IPS DF 4.7 (cell line): ENCODE data around the gene NUDT22.
"Not testable (repeated sequence)": the region's sequence is repeated elsewhere in the genome, so short reads cannot be mapped to it uniquely, and the experiment has no call there.

Experiments used
- DNase-seq: peaks from one replicate; pipeline ENCODE4 v3.0.0-alpha.2; 2013; ENCODE audit warnings: low spot score; ENCODE audit errors: extremely low read depth

Gene NUDT22

DNA sequence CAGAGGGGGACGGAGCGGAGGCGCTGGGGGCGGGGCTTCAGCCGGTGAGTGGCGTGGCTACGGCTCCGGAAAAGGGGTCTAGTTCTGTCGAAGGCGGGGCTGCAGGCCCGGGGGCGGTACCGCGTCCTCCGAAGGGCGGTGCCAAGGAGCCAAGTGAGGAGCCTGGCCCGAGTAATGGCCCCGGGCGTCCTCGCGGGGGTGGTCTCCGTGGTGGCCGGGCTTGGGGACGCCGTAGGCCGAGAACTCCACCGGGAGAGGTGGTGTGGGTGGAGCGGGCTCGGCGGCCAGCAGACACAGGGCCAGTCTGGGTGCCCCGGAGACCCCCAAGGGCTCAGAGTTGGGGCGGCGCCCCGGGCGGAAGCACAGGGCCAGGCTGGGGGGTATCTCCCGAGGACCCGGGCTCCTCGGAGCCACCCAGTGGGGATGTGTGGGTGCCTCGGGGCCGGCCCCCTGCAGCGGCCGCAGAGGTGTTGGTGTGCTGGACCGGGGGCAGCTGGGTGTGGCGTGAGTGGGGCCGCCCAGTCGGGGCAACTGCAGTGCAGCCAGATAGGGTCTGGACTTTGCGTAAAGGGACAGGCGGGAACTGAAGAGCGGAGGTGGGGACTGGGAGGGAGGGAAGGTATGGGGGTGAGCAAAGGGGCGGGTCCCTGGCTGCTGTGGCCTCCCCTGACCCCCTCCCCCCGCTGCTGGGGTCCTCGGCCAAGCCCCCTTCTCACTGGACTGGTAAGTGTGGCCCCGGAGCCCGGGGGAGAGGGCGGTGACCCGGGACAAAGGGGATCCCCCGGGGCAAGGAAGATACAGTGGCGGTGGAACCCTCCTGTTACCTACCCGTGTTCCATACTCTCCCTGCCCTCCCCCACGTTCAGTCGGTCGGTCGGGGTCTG lies 15.7 kb downstream of the NUDT22 start:
- DNase-seq, result no peak

DNA sequence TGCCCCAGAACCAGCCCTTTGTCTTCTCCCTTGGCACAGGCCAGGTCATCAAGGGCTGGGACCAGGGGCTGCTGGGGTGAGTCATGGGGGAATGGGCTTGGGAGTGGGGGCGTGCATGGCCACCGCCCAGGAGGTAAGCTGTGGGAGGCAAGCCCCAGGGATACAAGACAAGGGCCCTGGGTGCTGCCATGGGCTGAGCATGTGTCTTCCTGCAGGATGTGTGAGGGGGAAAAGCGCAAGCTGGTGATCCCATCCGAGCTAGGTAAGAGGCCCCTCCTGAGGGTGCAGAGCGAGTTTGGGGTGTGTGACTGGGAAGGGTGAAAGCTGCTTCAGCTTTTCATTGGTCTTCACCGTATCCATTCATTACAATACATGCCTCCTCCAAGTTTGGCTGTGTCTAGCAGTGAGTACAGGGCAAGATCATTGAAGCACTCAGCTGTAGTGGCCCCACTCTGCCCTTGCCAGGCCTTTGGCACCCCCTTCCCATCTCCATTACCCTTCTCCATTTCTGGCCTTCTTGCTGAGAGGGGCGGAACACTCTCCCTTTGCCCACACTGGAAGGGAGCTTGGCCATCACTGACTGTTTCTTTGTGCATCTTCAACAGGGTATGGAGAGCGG lies 17.3 kb downstream of the NUDT22 start:
- DNase-seq, result no peak

DNA sequence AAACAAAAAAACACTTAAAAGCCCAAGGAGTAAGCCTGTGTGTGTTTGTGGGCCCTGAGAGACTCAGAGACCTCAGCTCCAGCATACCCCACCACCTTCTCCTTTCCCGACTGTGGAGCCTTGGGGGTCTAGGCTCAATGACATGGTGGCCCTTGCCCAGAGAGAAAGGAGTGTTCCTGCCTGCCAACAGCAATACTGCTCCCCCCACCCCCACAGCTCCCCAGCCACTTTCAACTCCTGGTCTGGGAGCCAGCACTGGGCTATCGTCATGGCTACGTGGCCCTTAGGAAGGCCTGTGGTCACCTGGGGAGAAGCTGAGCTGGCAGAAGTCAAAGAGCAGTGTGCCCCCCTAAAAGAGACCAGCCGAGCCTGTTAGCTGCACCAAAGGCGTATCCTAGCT lies 18.0 kb downstream of the NUDT22 start:
- DNase-seq, result no peak

DNA sequence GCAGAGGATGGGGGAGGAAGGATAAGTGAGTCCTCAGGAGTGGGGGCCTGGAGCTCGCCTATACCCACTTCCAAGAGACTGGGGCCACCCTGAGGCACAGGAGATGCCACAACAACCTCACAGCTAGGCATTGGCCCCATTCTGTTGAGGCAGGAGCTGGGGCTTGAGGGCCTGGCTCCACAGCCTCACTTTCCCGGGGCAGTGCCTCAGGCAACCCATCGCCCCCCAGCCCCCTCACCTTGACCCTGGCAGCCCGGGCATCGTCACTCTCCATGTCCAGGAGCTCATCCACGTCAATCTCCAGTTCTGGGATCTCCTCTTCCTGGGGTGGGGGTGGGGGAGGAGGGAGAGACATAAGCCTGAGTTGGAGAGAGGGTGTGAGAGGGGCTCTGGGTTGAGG lies 18.9 kb downstream of the NUDT22 start:
- no peak for DNase-seq

DNA sequence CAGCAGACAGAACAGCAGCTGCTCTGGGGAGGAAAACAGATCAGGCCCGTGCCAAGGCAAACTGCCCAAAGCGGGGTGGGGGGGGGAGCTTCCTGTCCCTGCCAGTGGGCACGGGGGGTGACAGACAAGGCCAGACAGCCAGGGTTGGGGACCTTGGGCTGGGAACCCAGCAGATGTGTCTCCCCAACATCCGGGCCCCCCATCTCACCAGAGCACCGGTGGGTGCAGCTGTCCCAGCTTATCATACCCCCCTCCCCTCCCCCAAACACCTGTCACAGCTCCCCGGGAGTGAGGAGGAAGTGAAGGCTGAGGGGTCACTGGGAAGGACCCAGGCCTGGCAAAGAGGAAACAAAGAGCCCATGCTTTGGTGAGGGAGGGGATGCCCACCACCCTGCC lies 19.3 kb downstream of the NUDT22 start:
- no peak for DNase-seq

DNA sequence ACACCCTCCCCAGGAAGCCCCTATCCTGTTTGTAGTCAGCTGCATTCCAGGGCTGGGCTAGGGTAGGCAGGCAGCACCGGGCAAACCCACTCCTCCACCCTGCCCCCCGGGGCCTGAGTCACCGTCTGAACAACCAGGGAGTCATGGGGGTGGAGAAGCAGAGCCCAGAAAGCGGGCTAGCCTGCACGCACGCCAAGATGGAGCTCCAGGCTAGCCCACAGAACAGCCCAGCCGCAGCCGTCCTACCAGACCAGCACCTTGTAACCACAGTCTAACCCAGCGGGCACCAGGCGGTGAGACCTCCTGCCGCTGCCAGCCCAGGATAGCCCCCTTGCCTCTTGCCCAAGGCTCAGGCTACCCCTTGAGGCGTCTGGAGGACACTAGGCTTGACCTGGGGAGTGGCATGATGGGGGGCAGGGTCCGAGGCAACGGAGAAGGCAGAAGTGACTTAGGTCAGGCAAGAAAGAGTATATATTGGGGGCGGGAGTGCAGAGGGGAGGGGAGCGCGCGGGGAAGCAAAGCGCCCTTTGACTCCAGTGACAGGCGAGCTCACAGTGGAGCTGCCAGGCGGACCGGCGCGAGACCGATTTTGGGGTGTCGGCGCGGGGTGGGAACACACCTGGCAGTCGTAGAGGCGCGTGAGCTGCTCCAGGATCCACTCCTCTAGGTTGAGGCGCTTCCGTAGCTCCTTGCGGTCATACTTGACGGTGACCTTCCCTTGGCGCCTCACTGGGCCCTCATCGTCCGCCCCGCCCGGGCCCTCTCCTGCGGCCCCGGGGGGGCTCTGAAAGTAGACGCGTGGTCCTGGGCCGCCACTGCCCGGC lies 19.9 kb downstream of the NUDT22 start:
- DNase-seq, result no peak

DNA sequence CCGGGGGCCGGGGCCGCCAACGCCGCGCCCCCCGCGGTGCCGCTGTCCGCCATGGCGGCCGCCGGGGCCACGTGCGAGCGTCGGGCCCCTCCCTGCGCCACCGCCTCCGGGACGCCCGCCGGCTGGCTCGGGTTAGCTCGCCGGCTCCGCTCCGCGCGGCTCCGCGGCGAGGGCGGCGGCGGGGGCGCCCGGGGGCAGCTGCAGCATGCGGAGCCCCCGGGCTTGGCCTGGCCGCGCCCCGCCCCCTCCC lies 20.5 kb downstream of the NUDT22 start:
- DNase-seq, result not testable (repeated sequence)

DNA sequence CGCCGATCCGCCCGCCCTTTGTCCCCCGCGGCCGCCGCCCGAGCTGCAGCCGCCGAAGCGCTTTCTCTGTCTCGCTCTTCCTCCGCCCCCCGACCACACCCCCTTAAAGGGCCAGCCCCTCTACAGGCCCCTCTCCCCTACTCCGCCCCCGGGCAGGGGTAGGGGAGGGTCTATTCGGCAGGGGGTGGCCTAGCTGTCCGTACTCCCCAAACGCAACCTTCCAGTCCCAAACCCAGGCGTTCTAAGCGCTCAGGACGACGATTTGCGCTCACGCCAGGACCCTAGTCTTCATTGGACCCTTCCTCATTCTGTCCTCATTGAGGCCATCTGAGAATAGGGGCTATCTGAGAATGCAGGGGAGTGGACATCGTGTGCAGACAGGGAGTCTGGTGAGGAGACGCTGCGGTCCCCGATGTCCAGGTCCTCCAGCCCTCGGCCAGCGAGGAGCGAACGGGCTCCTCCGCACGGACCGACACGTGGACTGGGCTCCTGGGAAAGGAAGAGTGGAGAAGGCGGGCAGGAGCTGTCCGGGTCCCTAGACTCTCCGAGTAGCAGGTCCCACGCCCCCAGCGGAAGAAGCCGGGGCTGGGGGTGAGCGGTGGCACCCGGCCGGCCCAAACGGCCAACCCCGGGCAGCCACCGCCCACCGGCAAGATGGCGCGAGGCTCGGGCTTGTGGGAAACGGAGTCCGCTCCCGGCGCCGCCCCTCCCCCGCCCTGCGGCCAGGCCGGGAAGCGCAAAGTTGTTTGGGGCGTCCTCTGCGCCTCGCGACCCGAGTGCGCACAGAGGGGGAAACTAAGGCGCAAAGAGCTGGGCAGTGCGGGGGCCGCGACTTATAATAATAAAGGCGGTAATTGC lies 21.0 kb downstream of the NUDT22 start, which contains the start of gene PPP1R14B:
Gene PPP1R14B (minus strand): TSS at position 73 of the 858 bp plus-strand sequence. CDS start 270 bp downstream, outside the sequence.
- no peak for DNase-seq

DNA sequence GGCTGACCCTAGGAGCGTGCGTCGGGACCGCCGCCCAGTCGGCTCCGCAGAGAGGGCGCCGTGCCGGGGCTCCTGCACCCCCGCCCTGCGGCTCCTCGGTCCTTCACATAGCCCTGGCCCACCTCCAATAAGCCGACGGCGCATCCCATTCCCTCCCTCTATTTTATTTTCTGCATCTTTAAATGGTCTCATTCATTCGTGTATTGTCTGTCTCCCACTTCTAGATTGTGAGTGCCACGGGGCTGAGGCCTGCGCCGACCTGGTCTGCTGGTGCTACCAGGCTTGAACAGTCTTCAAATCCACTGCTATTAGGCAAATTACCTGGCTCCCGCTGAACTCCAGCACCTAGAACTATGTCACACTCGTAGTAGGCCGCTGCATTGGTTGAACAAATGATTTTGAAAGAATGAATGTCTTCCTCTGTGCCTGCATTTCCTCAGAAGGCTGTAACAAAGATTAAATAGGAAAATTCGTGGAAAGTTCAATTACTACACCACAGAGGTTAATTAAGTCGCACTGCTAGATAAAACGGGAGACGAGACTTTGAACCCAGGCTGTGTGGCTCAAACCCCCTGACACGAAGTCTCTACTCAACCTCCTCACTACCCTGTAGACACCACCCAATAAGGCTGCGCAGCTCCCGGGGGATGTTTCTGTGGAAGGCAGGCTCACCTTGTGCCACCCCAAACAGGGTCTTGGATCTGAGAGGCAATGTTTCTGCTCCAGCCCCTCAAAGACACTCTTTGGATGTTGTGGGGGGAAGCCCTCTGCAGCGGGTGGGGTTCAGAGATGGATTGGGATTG lies 21.9 kb downstream of the NUDT22 start:
- no peak for DNase-seq

DNA sequence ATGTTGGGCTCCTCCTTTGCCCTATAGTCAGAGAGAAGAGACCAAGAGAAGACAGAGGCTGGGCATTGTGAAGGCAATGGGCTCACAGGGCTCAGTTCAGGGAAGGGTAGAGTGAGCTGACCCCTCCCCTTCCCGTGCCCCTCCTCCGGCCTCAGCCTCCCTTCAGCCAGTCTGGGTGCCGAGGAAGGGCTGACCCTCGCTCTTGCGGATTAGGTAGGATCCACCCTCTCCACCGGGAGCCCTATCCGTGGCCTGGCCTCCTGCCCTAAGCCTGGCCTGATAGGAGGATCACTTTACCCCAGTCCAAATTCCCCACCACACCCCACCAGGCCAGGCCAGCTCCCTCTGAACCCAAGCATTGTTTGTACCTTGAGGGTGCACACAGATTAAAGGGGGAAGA lies 22.5 kb downstream of the NUDT22 start:
- DNase-seq, result no peak

DNA sequence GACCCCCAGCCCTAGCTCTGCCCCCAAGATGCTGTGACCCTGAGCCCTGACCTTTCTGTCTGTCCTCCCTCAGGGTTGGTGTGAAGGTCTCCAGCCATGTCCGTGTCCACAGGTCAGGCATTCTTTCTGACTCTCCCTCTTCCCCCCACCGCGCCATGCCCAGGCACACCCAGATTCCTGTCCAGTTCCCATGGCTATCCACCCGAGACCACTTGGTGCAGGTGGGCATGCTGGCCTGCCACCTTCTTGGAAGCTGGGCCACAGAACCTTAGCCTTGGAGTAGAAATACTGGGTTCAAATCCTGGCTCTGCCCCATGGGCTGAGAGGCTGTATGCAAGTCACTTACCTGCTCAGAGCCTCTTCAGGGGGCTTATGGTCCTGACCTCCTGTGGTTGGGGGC lies 23.0 kb downstream of the NUDT22 start:
- no peak for DNase-seq

DNA sequence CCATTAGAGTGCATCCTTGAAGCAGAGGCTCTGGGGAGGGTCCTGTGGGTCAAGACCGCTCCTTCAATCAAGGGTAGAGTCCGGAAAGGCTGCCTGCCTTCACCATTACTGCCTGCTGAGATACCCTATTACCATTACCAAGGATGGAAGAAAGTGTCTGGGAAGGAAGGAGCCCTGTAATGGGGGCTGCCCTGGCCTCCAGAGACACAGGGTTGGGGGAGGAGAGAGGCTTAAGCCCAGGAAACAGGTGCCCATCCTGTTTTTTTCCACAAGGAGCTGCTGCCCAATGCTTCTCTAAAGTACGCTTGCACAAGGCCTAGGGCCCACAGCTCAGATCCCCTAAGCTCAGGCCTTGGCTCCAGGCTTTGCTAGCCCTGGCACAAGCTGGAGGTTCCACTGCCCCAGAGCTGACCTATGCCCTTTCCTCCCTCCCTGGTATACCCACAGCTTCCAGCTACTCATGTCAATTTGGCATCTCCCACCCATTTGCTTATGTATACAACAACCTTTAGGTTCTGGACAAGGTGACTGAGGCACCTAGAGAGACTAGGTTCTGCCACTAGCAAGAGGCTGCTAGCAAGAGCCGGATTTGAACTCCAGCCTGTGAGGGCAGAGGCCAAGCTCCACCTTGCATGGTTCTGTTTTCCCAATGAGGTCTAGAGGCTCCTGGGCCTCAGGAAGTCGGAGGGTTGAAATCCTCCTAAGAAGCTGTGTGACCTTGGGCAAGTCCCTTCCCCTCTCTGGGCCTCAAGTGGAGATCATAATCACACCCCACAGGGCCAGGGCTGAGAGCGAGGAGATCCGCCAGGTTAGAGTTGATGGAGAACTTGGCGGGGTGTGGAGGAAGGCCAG lies 23.7 kb downstream of the NUDT22 start:
- DNase-seq, result no peak

DNA sequence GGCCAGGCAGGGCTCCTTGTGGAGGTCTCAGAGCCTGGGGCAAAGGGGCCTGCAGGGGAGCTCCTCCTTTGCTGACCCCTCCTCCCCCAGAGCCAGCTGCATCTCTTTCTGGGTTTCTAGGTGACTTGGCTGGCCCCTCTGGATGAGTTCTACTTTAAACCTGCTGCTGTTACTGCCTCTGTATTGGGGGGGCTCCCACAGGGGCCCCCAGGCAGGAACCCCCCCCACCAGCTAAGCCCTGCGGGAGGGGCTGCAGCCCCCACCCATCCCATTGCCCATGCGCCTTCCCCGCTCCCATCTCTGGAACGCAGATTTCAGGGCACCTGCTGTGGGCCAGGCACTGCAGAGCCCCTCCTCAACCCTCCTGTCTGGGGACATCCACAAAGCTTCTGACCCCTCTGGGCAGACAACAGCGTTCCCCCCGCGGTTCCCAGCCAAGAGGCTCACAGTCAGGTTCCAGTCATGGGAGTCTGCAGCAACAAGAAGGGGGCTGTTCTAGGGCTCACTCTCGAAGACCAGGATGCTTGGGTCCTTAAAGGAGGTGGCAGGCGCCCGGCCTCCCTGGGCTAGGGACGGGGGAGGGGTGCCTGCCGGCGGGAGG lies 24.4 kb downstream of the NUDT22 start:
- no peak for DNase-seq

DNA sequence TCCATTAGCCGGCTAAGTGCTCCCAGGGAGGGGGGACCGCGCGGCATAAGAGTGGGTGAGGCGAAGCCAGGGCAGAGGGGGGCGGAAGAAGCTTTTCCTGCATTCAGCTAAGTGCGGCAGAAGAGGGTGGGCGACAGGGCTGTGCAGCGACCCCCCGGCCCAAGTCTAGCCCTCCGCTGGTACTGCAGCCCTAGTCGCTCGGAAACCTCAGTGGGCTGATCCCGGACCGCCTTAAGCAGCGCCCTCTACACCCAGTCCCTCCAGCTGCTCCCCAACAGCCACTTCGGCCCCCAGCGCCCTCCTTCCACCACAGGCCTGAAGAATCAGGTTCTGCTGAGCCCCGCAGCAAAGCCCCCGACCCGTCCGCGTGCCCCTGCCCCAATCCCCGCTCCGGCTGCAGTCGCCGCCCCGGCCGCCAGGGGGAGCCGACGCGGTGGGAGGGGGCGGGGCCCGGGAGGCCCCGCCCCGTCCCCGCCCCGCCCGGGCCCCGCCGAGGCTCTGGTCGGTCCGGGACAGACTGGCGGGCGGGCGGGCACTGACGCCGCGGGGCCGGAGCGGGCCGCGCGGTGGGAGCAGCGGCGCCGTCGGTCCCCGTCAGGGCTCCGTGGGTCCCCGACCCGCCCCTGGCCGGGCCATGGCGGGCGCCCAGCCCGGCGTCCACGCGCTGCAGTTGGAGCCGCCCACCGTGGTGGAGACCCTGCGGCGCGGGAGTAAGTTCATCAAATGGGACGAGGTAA lies 25.1 kb downstream of the NUDT22 start, which contains the start of gene PLCB3:
Gene PLCB3 (plus strand): TSS at position 515 of the 737 bp plus-strand sequence. CDS start 120 bp downstream, at position 635.
- DNase-seq, result no peak

DNA sequence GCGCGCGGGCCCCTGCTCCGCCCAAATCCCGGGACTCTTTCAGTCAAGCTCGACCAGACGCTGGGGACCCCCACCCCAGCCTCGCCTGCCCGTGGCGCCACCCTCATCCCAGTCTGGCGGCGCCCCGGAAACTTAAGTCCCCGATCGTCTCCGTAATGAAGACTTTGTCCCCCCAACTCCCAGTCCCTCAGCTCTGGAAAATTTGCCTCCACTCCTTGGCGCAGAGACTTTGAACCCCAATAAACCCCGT lies 25.6 kb downstream of the NUDT22 start:
- DNase-seq, result no peak

DNA sequence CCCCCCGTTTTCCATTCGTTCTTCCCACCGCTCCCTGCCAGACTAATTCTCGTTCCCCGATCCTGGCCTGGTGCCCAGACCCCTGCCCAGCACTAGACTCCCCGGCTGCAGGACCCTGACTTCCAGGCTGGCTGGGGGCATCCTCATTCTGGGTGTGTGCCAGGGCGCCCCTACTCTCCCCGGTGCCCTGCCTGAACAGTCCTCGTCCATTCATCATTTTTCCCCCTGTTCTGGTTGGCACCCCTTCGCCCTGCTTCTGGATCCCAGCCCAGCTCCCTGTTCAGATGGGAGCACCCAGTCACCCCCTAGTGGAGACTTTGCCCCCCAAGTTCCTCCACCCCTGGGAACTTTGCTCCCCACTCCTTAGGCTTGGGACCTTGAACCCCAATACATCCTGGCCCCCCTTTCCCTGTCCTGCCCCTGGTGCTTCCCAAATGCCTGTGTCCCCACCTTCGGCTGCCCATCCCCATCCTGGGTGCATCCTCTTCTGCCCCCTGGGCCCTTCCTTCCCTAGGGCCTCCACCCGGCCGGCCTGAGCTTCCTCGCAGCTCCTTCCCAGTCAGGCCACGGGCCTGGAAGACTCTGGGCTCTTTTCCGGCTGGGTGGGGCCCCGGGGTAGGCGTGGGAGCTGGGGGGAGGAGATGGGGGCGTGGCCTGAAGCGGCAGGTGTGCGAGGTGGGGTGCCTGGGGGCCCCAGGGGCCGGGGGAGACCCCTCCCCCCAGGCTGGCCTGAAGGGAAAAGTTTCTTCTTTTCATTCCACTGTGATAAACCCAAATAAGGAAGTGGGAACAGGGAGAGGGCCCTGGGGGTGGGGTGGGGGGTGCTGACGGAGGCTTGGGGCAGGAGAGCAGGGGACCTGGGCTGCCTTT lies 26.2 kb downstream of the NUDT22 start:
- no peak for DNase-seq

DNA sequence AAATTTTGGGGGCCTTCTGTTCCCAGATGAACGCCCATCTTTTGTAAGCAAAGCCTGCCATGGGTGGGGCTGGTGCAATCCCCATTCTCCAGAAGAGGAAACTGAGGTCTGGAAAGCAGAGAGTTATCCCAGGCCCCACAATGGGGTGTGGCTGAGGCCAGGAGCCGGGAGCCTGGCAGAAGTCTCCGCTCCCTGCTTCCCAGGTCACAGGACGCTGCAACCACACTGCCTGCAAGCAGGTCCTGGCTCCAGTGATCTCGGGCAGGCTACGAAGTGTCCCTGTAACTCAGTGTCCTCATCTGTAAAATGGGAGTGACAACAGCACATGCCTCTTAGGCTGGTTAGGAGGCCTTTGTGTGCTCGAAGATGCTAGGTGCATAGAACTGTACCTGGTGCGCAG lies 27.0 kb downstream of the NUDT22 start:
- DNase-seq, result no peak

DNA sequence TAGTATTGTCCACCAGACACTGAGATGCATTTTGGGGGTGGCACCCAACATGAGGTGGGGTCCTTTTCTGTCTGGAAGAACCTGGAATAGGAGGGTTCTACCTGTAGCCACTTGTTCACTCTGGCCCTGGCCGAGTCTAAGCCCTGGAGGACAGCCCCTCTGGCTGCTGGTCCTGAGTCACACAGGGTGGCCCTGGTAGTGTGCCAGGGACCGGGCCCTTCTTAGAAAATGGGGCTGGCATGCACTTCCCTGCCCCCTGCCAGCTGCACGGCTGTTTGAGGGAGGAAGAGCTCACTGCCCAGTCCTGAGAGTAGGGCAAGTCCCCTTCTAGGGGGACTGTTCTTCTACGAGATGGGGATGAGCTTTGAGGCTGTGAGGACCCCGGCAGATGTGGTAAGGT lies 27.4 kb downstream of the NUDT22 start:
- DNase-seq, result no peak
